ENCODE results near the gene STIM2. TPM values are rescaled to one million over a fixed set of nuclear protein-coding genes. Genes with fewer than 3 reads are reported as not detected.

The STIM2 gene
- total and polyA plus RNA-seq, 2 donors (not counting 3 experiments of a cell fraction or from before 2014, with no cell fraction given) = 21.0 to 21.2 TPM

GRCh38 chr4:26995316-26995715 lies 134.7 kb downstream of the STIM2 start:
- FAIRE-seq = no peak
- Histone ChIP-seq H3K4me1 (ENCODE audit: control insufficient read depth, extremely low read depth, insufficient read depth, low read length) (no peaks in the 10 kb centered on the region), H3K27me3 (ENCODE audit: control insufficient read depth in 2 of 2, insufficient read depth in 2 of 2, low read length in 2 of 2) (no peaks in the 10 kb centered on the region), H3K9ac (replicated peaks; ENCODE audit: extremely low read depth, insufficient read depth, low read length) (no peak overlapping the region), H3K4me3 (replicated peaks in 1 of 3; ENCODE audit: insufficient read depth in 1 of 3, low read depth in 1 of 3, low read length in 3 of 3) (no peak overlapping the region), H3K36me3 (ENCODE audit: control insufficient read depth in 2 of 2, extremely low read depth in 1 of 2, insufficient read depth in 2 of 2, low read length in 2 of 2) (no peaks in the 10 kb centered on the region), H3K4me2 (ENCODE audit: insufficient read depth, low read length) (no peak overlapping the region), H3K27ac (ENCODE audit: insufficient read depth, low read depth, low read length) (no peak overlapping the region), H3K9me3 (replicated peaks; ENCODE audit: control insufficient read depth, insufficient read depth, low read length) (no peaks in the 10 kb centered on the region), H4K20me1 (replicated peaks; ENCODE audit: control insufficient read depth, extremely low read depth, insufficient read depth, low read length) (no peaks in the 10 kb centered on the region), H2AFZ (ENCODE audit: low read depth, low read length) (no peak overlapping the region), H3K9me1 (replicated peaks; ENCODE audit: control insufficient read depth, extremely low read depth, insufficient read depth, low read length) (no peaks in the 10 kb centered on the region), H3K79me2 (ENCODE audit: control insufficient read depth, insufficient read depth, low read length) (no peaks in the 10 kb centered on the region)
- DNase-seq (ENCODE audit: low read depth, low spot score) = no peak
- dilution Hi-C loops (cut with MboI; ENCODE audit: extremely low pct_ligation_motif_present, low sequenced_read_pairs) = no loop called here
- intact Hi-C loops (cut with micrococcal nuclease) = no loop called here
- TF ChIP-seq EZH2 (IDR thresholded peaks at IDR 0.05; ENCODE audit: borderline replicate concordance, low read depth, low read length, severe bottlenecking) (no peak), MAX (IDR thresholded peaks at IDR 0.05; ENCODE audit: insufficient read depth, insufficient read length) (no peak), MYC (IDR thresholded peaks at IDR 0.05; ENCODE audit: low read depth, low read length) (no peak), POLR2AphosphoS5 (IDR thresholded peaks at IDR 0.05; ENCODE audit: insufficient read depth, low read depth, low read length) (no peak), POLR2A (IDR thresholded peaks at IDR 0.05; ENCODE audit: low read depth, low read length) (no peak), CTCF (IDR thresholded peaks at IDR 0.05; ENCODE audit: extremely low read depth in 1 of 2, insufficient read depth in 1 of 2, low read depth in 1 of 2, low read length in 2 of 2) (no peak), JUN (IDR thresholded peaks at IDR 0.05; ENCODE audit: borderline replicate concordance, insufficient read depth, insufficient read length, low read depth) (no peak), FOS (IDR thresholded peaks at IDR 0.05; ENCODE audit: borderline replicate concordance, insufficient read depth, low read length) (no peak), GATA2 (IDR thresholded peaks at IDR 0.05; ENCODE audit: insufficient read depth, insufficient read length, low read depth, low read length) (no peak)
- ChIA-PET CTCF (no interaction called here), POLR2A (no interaction called here)
- no TSS peak for BruUV-seq (replicated peaks)

All from endothelial cell of umbilical vein (primary cell).